CD14-positive monocyte (primary cell): ENCODE measurements around the gene SLC9A9. TPM values are rescaled to one million over a fixed set of nuclear protein-coding genes. Genes with fewer than 3 reads are reported as not detected.

Experiments used
- DNase-seq, 3 donors: peaks; one replicate each; pipeline ENCODE4 v3.0.0-alpha.2; 2011 to 2022
- H2AFZ ChIP-seq: 2 replicates; pipeline ENCODE4 v1.6.0; 2012; ENCODE audit warnings: mild to moderate bottlenecking, low read depth, low read length, inconsistent platforms; ENCODE audit not compliant: insufficient read depth, poor library complexity, severe bottlenecking
- H3K27ac ChIP-seq, 2 donors: 1 replicate in 1 of 2; 2 replicates in 1 of 2; pipeline ENCODE4 v1.5.1; 2012 to 2013; ENCODE audit warnings: low read length in 2 of 2, control low read depth in 1 of 2, inconsistent platforms in 1 of 2, low read depth in 1 of 2, mild to moderate bottlenecking in 1 of 2
- H3K27me3 ChIP-seq, 2 donors: one replicate each; pipeline versions ENCODE4 v1.6.0 to v1.6.1; 2011 to 2013; ENCODE audit warnings: low read length in 2 of 2; ENCODE audit not compliant: control insufficient read depth in 2 of 2, insufficient read depth in 2 of 2
- H3K36me3 ChIP-seq, 2 donors: replicated peaks in 1 of 2; 1 replicate in 1 of 2; 2 replicates in 1 of 2; pipeline versions ENCODE4 v1.5.1 to v1.6.1; 2012 to 2013; ENCODE audit warnings: low read length in 2 of 2, control low read depth in 1 of 2, inconsistent platforms in 1 of 2, mild to moderate bottlenecking in 1 of 2; ENCODE audit not compliant: insufficient read depth in 2 of 2, control insufficient read depth in 1 of 2
- H3K4me1 ChIP-seq, 2 donors: 1 replicate in 1 of 2; 2 replicates in 1 of 2; pipeline versions ENCODE4 v1.5.1 to v1.6.1; 2012 to 2013; ENCODE audit warnings: low read length in 2 of 2, control low read depth in 1 of 2, inconsistent platforms in 1 of 2, mild to moderate bottlenecking in 1 of 2, moderate library complexity in 1 of 2; ENCODE audit not compliant: insufficient read depth in 2 of 2, control insufficient read depth in 1 of 2
- H3K4me2 ChIP-seq: replicated peaks from 2 replicates; pipeline ENCODE3; 2012; ENCODE audit warnings: low read length, moderate library complexity, mild to moderate bottlenecking; ENCODE audit not compliant: poor library complexity, severe bottlenecking; ENCODE audit errors: extremely low read depth
- H3K4me3 ChIP-seq, 3 experiments: fragments of 200-600 bp in 1 of 3; sonication (generic) in 1 of 3; replicated peaks in 1 of 3; 1 replicate in 2 of 3; 2 replicates in 1 of 3; pipeline ENCODE4 v1.5.1; 2011 to 2013; ENCODE audit warnings: low read length in 3 of 3, mild to moderate bottlenecking in 3 of 3, control low read depth in 2 of 3, low read depth in 2 of 3, inconsistent platforms in 1 of 3, moderate library complexity in 1 of 3
- H3K79me2 ChIP-seq: 2 replicates; pipeline ENCODE4 v1.6.0; 2012; ENCODE audit warnings: mild to moderate bottlenecking, control low read depth, inconsistent platforms, low read length, moderate library complexity; ENCODE audit not compliant: insufficient read depth
- H3K9ac ChIP-seq: 2 replicates; pipeline ENCODE4 v1.6.0; 2017; ENCODE audit warnings: low read length, mild to moderate bottlenecking; ENCODE audit not compliant: insufficient read depth, poor library complexity, severe bottlenecking
- H3K9me3 ChIP-seq, 2 donors: replicated peaks in 1 of 2; 1 replicate in 1 of 2; 2 replicates in 1 of 2; pipeline versions ENCODE4 v1.5.1 to v1.6.1; 2012 to 2013; ENCODE audit warnings: low read length in 2 of 2, control low read depth in 1 of 2; ENCODE audit not compliant: control insufficient read depth in 1 of 2, insufficient read depth in 1 of 2
- H4K20me1 ChIP-seq: 2 replicates; pipeline ENCODE4 v1.6.0; 2012; ENCODE audit warnings: mild to moderate bottlenecking, low read length, control low read depth, moderate library complexity; ENCODE audit not compliant: insufficient read depth
- H3K27ac Mint-ChIP-seq, 7 donors: one replicate each; pipeline ENCODE4 v1.8.0; 2020; ENCODE audit warnings: mild to moderate bottlenecking in 7 of 7, mixed read lengths in 7 of 7, moderate library complexity in 6 of 7, inconsistent platforms in 2 of 7
- H3K27me3 Mint-ChIP-seq, 3 donors: one replicate each; pipeline ENCODE4 v1.8.0; 2021 to 2022; ENCODE audit warnings: low read depth in 3 of 3, mild to moderate bottlenecking in 3 of 3, mixed read lengths in 3 of 3, moderate library complexity in 3 of 3, inconsistent platforms in 1 of 3
- H3K36me3 Mint-ChIP-seq, 2 donors: one replicate each; pipeline ENCODE4 v1.8.0; 2020; ENCODE audit warnings: mixed read lengths in 2 of 2, inconsistent platforms in 1 of 2, mild to moderate bottlenecking in 1 of 2
- H3K4me1 Mint-ChIP-seq: one replicate; pipeline ENCODE4 v1.8.0; 2020; ENCODE audit warnings: mild to moderate bottlenecking, mixed read lengths
- H3K4me3 Mint-ChIP-seq, 2 donors: one replicate each; pipeline ENCODE4 v1.8.0; 2020; ENCODE audit warnings: mild to moderate bottlenecking in 2 of 2, mixed read lengths in 2 of 2, moderate library complexity in 1 of 2
- H3K9me3 Mint-ChIP-seq, 7 donors: one replicate each; pipeline ENCODE4 v1.8.0; 2020 to 2022; ENCODE audit warnings: mixed read lengths in 7 of 7, mild to moderate bottlenecking in 6 of 7, moderate library complexity in 6 of 7, inconsistent platforms in 2 of 7
- WGBS: methylation state at CpG from one replicate; pipeline ENCODE4 v1.1.5; 2013; ENCODE audit warnings: missing lambda C conversion rate; ENCODE audit not compliant: insufficient coverage; 5-methylcytosine and 5-hydroxymethylcytosine counted together
- intact Hi-C, 2 donors: fragments of 100-400 bp; cut with micrococcal nuclease; formaldehyde crosslinking; loops; one replicate each; pipeline versions ENCODE4 v1.15.0 to v1.15.1; 2023
- polyA plus RNA-seq, 3 donors: library from polyadenylated mRNA; depleted of rRNA in 1 of 3; unstranded in 2 of 3; stranded (reverse) in 1 of 3; fragments of 300-500 nt in 2 of 3; fragments of >200 nt in 1 of 3; fragmentation: Illumina TruSeq in 2 of 3; gene quantifications; 1 replicate in 2 of 3; 2 replicates in 1 of 3; pipeline ENCODE4 v1.2.3, GENCODE V29; 2012 to 2021
- TF ChIP-seq, protein P1 (sequence below): fragments of 200-600 bp; IDR thresholded peaks from one replicate; pipeline ENCODE4 v1.8.0; 2022; ENCODE audit warnings: antibody characterized with exemption, mild to moderate bottlenecking

The SLC9A9 gene
- polyA plus RNA-seq, 3 donors, result 14.1 to 32.8 (median 27.0) TPM

DNA sequence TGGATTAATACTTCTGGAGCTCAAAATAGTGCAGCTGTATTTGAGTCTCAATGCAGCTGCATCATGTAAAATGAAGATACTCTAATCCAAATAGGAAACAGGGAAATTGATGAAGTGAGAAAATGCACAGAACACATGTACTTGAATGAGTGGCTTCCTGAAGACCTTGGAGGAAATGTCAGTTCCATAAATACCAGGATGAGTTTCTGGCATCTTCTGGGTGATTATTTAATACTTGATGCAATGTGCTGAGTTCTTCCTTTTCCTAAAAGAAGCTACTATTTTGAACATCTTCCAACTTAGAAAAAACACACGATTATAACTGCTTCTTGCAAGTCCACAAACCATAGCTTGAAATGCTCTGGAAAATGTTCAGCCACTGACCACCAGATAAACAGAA is 162.8 kb downstream of the SLC9A9 start:
- Mint-ChIP-seq H3K4me1 (peaks cover 2% of the 10 kb centered on the region), H3K36me3 (peaks cover 7 to 10% of the 10 kb centered on the region in 2 donors), H3K27me3 (peaks cover 2% of the 10 kb centered on the region in 3 donors), H3K4me3 (no peak overlapping the region), H3K9me3 (no peaks in the 10 kb centered on the region), H3K27ac (no peak overlapping the region)
- Histone ChIP-seq H3K4me1 (no peaks in the 10 kb centered on the region), H3K27me3 (no peaks in the 10 kb centered on the region), H3K4me3 (no peak overlapping the region), H3K36me3 (no peaks in the 10 kb centered on the region), H3K27ac (no peak overlapping the region), H4K20me1 (no peaks in the 10 kb centered on the region), H3K9me3 (no peaks in the 10 kb centered on the region), H3K4me2 (no peak overlapping the region), H3K79me2 (no peaks in the 10 kb centered on the region), H3K9ac (no peak overlapping the region), H2AFZ (no peak overlapping the region)
- no peak for DNase-seq
- intact Hi-C loops, result no loop called here
- no CpG with 5 or more reads among the region's 1 CpG for WGBS
- TF ChIP-seq, protein P1, sequence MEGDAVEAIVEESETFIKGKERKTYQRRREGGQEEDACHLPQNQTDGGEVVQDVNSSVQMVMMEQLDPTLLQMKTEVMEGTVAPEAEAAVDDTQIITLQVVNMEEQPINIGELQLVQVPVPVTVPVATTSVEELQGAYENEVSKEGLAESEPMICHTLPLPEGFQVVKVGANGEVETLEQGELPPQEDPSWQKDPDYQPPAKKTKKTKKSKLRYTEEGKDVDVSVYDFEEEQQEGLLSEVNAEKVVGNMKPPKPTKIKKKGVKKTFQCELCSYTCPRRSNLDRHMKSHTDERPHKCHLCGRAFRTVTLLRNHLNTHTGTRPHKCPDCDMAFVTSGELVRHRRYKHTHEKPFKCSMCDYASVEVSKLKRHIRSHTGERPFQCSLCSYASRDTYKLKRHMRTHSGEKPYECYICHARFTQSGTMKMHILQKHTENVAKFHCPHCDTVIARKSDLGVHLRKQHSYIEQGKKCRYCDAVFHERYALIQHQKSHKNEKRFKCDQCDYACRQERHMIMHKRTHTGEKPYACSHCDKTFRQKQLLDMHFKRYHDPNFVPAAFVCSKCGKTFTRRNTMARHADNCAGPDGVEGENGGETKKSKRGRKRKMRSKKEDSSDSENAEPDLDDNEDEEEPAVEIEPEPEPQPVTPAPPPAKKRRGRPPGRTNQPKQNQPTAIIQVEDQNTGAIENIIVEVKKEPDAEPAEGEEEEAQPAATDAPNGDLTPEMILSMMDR, result no peak

DNA sequence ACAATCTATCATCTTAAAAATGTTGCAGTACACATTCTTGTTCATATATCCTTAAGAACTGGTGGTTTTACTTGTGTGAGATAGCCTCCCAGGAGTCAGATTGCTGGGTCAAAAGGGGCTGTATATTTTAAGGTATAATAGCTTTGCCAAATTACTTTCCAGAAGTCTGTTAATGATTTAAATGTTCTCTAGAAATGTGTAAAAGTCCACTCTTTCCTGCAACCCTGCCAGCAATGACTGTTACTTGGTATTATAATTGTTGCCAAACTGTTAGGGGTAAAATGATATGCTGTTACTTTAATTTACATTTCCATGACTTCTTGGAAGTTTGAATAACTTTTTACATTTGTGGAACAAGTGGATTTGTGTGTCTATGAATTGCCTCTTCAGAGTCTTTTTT is 170.8 kb downstream of the SLC9A9 start:
- peaks cover 4 to 6% of the 10 kb centered on the region in 2 donors for H3K4me1 ChIP-seq
- H3K27me3 ChIP-seq, result no peaks in the 10 kb centered on the region
- no peaks in the 10 kb centered on the region for H3K36me3 ChIP-seq
- H3K9ac ChIP-seq, result no peak overlapping the region
- no peaks in the 10 kb centered on the region for H3K79me2 ChIP-seq
- peaks cover 0 to 6% of the 10 kb centered on the region in 2 donors for H3K36me3 Mint-ChIP-seq
- H3K4me2 ChIP-seq, result no peak overlapping the region
- H3K4me3 Mint-ChIP-seq, result no peak overlapping the region
- H3K4me3 ChIP-seq, result no peak overlapping the region
- no peaks in the 10 kb centered on the region for H4K20me1 ChIP-seq
- no peak overlapping the region for H2AFZ ChIP-seq
- DNase-seq, result no peak
- H3K27ac Mint-ChIP-seq, result no peak overlapping the region
- TF ChIP-seq, protein P1, result no peak
- no peak overlapping the region for H3K27ac ChIP-seq
- intact Hi-C loops, result no loop called here
- H3K9me3 Mint-ChIP-seq, result no peaks in the 10 kb centered on the region
- H3K27me3 Mint-ChIP-seq, result no peaks in the 10 kb centered on the region
- no peaks in the 10 kb centered on the region for H3K9me3 ChIP-seq
- H3K4me1 Mint-ChIP-seq, result peaks cover 7% of the 10 kb centered on the region
